NCI-H1436 treated with DMSO at 0.1 percent for 48 hours (cell line): ENCODE data around the gene ADNP2.

ENCODE experiments used
- DNase-seq: peaks from one replicate; lab custom pipeline; 2025; lab: John Stamatoyannopoulos, UW

Gene ADNP2

DNA sequence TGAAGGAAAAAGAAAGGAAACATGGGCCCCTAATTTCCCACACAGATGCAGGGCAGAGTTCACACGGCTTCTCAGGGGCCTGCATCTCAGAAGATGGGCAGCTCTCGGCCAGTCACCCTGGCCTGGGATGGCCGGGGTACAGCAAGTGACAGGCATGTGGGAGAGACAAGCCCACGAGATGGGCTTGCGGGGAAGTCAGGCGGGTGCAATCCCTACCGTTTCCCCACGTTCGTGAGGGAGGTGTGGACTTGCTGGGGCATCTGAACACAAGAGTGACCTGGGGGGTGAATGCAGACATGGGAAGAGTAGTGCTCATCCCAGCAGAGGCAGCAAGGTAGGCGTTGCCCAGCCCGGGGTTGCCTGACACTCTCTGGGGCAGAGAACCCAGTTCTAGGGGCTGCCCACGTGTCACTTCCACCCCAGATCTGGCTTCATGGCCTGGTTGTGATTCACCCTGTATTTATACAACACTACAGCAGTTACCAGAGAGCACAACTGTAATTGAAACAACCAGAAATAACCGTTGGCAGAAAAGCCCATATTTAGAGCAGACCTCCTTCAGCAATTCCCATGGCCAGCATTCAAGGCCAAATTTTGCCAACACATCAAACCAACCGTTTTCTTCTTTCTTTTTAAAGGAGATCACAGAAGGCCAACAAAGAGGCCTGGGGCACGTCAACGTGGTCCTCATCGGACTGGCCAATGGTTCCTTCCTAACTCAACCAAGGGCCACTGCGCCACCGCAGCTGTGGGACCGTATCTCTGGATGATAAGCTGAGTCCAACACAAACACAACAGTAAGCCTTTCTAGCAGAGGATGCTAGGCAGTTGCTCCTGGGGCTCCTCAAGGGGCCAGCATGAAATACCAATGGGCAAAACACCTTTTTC, 79.8 kb downstream of the ADNP2 start:
- no peak for DNase-seq

DNA sequence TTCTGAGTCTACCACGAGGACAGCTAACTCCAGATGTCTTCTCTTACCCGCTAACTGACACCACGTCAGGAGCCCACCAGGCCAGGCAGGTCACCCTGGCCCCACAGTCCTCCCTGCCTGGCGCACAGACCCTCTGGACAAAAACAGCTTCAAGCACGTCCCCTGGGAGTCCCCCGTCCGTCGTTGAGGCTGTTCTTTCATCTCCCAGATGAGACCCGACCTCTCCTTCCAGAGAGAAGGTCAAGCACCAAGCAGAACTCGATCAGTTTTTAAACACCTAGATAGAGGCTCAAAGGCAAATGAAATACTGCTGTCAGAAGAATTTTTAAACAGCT, 80.4 kb downstream of the ADNP2 start:
- DNase-seq = no peak
